Uterus (tissue), 2 donors: ENCODE data around the gene FYN.

Experiments used
- POLR2A ChIP-seq, 2 donors: fragments of 450-650 bp; IDR thresholded peaks; one replicate each; pipeline ENCODE4 v1.6.1; 2016; ENCODE audit warnings: antibody characterized with exemption in 2 of 2, mild to moderate bottlenecking in 1 of 2, moderate library complexity in 1 of 2
- TF ChIP-seq, protein P1 (sequence below), 4 experiments: fragments of 200-600 bp in 2 of 4; fragments of 450-650 bp in 2 of 4; sonication (generic) in 2 of 4; IDR thresholded peaks; one replicate each; pipeline ENCODE4 v1.5.1; 2016 to 2019; ENCODE audit warnings: antibody characterized with exemption in 4 of 4, mild to moderate bottlenecking in 2 of 4, moderate library complexity in 1 of 4

- no peak for TF ChIP-seq POLR2A (IDR thresholded peaks at IDR 0.05)
- TF ChIP-seq, protein P1, sequence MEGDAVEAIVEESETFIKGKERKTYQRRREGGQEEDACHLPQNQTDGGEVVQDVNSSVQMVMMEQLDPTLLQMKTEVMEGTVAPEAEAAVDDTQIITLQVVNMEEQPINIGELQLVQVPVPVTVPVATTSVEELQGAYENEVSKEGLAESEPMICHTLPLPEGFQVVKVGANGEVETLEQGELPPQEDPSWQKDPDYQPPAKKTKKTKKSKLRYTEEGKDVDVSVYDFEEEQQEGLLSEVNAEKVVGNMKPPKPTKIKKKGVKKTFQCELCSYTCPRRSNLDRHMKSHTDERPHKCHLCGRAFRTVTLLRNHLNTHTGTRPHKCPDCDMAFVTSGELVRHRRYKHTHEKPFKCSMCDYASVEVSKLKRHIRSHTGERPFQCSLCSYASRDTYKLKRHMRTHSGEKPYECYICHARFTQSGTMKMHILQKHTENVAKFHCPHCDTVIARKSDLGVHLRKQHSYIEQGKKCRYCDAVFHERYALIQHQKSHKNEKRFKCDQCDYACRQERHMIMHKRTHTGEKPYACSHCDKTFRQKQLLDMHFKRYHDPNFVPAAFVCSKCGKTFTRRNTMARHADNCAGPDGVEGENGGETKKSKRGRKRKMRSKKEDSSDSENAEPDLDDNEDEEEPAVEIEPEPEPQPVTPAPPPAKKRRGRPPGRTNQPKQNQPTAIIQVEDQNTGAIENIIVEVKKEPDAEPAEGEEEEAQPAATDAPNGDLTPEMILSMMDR (IDR thresholded peaks at IDR 0.05), result no peak
These were observed 7.2 kb downstream of the FYN start for GRCh38 chr6:111865909-111866546.
